ENCODE data around the gene IFI27.

GRCh38 chr14:94115058-94115591 is 4.6 kb downstream of the IFI27 start:
- TF ChIP-seq ZNF274 (IDR thresholded peaks at IDR 0.05; ENCODE audit: low read depth, low read length) (no peak), YY1 (IDR thresholded peaks at IDR 0.05; ENCODE audit: insufficient read depth, insufficient read length) (no peak), SUZ12 (IDR thresholded peaks at IDR 0.05; ENCODE audit: extremely low read depth, insufficient read depth, insufficient read length) (no peak)
